HG03460 (cell line): ENCODE measurements around the gene MAP3K21.

Experiments
- ATAC-seq: cut with Tn5 transposase; IDR thresholded peaks from one replicate; pipeline ENCODE4 v1.9.1; 2021; ENCODE audit not compliant: unreplicated experiment

MAP3K21 gene

DNA sequence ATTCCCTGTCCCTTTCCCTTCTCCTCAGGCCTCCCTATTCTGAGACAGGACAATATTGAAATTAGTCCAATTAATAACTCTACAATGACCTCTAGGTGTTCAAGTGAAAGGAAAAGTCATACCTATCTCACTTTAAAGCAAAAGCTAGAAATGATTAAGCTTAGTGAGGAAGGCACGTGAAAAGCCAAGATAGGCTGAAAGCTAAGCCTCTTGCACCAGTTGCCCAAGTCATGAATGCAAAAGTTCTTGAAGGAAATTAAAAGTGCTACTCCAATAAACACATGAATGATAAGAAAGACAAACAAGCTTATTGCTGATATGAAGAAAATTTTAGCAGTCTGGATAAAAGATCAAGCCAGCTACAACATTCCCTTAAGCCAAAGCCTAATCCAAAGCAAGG, 3.8 kb upstream of the MAP3K21 start:
- no peak for ATAC-seq

DNA sequence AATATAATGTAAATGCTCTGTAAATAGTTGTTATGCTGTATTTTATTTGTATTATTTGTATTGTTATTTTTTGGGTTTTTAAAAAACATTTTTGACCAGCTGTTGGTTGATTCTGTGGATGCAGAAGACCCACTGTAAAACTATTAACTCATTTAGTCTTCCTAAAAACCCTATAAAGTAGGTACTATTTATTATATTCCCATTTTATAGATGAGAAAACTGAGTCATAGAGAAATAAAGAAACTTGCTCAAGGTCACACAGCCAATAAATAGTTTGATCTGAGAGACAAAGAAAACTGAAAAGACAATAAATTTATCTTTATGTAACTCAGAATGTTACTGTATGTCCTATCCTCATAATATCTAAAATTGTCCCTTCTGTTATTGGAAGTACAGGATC, 1.2 kb upstream of the MAP3K21 start:
- no peak for ATAC-seq

DNA sequence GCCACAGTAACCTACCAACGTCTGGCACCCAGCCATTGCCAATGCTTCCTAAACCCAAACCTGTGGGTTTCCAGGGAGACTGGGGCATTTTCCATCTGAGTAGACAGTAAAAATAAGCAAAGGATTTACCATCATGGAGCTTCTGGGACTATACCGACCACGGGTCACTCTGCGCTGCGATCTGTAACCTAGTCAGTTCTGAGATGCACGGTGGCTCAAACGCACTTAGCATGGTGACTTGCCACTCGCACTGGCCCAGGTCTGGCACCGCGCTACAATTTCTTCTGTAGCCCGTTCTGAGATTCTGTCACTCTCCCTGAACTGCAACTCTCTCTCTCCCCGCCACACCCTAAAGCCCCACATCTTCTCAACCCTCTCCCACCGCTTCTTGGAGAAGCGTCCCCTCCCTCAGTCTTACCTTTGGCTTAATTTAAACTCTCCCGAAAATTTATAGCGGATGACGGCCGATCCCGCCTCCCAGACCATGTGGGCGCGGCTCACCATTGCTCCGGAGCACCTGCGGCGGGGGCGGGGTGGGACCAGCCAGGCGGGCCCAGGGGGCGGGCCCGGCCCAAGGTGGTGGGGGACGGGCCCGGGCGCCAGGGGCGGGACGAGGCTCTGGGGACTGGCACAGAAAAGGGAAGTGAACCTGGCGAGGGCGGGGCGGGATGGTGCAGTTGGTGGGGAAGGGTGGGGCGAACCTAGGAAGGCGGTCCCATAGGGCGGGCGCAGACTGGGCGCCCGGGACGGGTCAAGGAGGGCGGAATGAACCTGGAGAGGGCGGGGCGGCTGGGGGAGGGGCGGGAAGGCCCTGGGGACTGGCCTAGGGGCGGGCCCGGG, 493 bp upstream of the MAP3K21 start:
- peak; percentile 93 for ATAC-seq

DNA sequence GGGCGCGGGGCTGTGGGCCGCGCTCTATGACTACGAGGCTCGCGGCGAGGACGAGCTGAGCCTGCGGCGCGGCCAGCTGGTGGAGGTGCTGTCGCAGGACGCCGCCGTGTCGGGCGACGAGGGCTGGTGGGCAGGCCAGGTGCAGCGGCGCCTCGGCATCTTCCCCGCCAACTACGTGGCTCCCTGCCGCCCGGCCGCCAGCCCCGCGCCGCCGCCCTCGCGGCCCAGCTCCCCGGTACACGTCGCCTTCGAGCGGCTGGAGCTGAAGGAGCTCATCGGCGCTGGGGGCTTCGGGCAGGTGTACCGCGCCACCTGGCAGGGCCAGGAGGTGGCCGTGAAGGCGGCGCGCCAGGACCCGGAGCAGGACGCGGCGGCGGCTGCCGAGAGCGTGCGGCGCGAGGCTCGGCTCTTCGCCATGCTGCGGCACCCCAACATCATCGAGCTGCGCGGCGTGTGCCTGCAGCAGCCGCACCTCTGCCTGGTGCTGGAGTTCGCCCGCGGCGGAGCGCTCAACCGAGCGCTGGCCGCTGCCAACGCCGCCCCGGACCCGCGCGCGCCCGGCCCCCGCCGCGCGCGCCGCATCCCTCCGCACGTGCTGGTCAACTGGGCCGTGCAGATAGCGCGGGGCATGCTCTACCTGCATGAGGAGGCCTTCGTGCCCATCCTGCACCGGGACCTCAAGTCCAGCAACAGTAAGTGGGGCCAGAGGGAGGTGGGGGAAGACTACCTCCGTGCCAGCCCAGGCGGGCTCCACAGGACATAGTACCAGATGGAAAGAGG, 808 bp downstream of the MAP3K21 start:
- ATAC-seq, result peak; percentile 21

DNA sequence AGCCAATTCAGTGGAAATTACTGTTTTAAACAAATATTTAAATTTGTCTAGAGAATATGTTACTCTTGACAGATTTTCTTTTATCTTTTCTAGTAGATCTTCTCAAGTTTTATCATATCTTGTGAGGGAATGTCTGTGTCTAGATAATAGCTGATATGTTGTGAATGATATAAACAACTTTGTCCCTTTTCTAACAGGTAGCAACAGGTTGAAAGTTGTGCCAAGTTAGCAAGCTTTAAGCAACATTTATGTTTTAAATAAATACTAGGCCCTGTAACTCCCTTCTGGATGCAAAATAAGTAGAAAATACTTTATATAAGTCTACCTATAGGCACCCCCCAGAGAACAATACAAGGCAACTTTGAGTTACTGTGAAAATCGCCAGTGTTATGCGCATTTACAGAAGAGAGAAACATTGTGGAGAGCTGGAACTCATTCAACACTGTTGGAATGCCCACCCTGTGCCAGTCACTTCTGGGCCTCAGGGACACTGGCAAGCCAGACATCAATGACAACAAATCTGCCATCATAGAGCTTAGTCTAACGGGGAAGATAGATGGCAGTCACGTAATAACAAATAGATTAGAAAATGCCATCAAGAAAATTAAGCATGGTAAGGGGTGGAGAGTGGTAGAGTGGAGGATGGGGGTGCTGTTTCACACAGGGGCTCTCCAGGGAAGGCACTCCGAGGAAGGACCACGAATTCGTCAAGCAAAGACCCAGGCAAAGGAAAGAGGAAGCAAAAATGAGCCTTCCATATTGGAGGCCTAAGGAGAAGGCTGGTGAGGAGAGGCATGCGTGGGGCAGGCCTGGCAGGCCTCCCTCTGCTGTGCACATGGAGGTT, 4.4 kb downstream of the MAP3K21 start:
- no peak for ATAC-seq

DNA sequence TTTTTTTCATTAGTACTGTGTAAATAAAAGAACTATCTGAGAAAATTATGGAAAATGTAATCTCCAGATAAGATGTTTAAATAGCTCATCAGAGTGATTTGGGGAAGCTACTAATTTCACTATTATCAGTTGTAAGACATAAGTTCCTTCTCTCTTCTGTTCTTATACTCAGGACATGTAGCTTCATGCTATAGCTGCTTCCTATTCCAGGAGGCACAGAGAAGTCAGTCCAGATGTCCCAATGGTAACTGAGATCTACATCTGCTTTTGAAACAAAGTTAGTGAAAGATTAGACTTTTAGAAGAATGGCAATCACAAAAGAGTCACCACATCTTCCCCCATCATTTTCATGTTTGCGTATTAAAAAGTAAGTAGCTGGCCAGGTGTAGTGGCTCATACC, 5.6 kb downstream of the MAP3K21 start:
- ATAC-seq, result no peak

DNA sequence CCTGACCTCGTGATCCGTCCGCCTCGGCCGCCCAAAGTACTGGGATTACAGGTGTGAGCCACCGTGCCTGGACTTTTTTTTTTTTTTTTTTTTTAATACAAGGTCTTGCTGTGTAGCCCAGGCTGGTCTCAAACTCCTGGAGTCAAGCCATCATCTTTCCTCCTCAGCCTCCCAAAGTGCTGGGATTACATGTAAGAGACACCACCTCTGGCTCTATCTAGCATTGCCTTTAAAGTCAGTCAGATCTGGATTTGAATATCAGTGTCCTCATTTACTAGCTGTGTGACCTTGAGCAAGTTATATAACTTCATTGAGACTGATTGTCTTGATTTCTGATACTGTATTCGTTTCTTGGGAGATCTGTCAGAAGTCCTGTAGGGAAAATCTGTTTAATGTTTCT, 6.6 kb downstream of the MAP3K21 start:
- ATAC-seq, result no peak

DNA sequence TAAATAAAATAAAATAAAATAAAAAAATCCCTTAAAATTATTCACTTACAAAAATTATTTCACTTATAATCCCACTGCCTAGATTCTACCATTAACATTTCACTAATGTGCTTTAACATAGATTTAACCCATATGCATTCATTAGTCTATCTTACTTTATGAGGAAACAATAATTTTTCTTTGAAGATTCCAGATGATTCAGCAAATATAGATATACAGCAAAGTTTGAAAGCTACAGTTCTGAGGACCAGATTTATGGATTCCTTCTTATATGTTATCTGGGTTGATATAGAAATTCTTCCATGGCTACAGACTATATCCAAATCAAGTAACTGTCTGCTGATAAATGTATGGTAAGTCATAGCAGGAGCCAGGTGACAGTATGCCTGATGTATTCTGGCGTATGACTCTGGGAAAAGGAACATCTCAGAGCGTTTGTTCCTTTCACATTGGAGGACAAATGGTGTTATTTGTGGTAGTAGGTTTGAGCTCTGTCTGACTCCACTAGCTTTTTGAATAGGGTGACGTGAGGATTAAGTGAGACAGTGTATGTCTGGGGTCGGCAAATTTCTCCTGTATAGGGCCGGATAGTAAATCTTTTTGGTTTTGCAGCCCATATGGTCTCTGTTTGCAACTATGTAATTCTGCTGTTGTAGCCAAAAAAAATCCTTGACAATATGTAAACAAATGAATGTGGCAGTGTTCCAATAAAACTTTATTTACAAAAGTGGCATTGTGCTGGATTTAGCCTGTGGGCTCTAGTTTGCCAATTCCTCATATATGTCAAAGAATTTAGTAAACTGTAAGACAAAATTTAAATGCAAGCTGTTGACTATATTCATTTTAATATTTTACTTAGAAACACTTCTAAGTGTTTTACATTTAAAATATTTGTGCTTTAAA, 9.3 kb downstream of the MAP3K21 start:
- no peak for ATAC-seq

DNA sequence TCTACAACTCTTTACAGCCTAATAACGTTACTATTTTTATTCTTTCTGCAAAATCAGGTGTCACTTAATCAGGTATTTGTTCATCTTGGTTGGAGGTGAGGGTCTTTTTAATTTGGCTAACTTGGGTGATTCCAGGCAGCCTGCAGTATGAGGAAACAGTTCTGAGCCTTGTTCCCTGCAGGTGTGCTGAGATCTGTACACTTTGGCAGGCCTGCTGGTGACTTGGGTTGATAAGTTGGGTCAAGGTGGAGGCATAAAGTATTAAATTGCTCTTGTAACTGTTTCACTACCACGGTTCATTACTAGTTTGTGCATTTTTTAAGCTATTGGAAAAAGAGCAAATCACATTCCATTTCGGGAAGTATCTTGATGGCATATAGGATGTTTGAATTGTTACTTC, 10.0 kb downstream of the MAP3K21 start:
- no peak for ATAC-seq

DNA sequence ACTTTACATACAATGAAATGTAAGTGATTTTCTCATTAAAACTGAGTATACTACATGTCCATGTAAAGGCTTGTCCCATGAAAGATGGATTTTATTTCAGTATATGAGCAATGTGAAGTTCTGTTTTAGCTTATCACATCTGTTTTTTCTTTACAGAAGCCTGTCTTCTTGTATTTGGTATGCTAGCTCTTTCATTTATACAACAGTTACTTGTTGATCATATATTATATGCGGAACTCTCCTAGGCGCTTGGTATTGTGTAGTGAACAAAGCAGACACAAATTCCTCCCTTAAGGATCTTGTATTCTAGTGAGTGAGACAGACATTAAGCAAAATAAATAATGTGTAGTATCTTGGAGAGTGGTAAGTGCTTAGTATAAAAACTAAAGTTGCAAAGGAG, 10.6 kb downstream of the MAP3K21 start:
- no peak for ATAC-seq

DNA sequence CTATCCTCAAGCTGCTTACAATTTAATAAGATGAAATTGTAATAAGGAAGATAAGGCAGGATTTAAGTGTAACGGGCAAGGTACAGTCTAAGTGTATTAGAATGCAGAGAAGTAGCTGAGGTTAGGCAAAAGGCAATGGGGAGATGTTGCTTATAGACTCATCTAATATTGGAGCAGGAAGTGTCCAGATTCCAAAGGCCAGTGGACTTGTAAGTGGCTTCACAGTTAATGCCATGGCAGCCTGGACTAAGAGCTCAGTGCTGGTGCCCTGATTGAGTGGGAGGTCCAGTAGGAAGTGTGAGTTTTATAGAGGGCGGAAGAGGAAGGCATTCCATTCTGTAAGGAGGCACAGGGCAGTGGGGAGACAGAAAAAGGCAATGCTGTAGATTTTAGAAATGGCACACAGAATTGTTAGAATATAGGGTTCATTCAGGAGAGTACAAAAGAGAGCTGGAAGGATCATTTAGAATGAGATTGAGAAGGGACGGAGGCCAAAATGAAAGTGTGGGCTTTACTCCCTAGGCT, 12.6 kb downstream of the MAP3K21 start:
- no peak for ATAC-seq

DNA sequence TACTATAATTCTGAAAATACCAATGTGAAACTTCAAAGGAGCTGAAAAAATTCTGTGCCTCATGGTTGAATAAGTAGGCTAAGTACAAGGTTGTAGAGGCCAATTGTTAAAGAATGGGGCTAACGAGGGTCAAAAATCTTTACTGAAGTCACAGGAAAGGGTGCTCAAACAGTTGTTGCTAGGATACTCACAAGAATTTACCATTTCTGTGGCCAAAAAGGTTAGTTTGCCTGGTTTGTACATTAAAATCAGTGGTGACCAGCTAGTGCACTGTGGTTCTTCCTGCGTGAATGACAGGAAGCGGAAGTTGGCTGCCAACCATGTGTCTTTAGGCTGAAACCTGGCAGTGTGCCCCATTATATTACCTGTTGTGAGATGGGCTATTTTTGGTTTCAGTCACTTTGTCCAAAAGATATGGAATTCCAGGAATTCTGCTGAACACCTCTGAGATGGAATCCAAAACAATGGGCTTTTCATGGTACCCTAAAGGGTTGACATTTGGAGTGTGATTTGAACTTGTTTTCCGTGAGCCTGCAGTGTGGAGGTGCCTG, 13.5 kb downstream of the MAP3K21 start:
- no peak for ATAC-seq

DNA sequence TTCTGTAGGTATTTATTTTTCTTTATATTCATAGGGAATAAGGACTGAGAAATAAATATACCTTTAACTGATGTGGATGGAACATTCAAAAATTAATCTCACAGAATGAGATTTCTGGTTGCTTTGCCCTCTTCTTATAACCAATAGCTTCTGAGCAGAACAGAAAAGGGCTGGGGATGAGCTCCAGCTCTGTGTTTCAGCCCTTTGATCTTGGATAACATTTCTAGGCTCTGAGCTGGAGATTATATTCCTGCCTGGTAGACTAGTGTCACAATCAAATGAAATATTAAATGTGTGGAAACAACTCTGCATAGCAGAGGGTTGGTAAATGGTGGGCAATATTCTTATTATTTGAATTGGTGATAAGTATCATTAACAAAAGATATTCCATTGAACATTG, 14.6 kb downstream of the MAP3K21 start:
- no peak for ATAC-seq

DNA sequence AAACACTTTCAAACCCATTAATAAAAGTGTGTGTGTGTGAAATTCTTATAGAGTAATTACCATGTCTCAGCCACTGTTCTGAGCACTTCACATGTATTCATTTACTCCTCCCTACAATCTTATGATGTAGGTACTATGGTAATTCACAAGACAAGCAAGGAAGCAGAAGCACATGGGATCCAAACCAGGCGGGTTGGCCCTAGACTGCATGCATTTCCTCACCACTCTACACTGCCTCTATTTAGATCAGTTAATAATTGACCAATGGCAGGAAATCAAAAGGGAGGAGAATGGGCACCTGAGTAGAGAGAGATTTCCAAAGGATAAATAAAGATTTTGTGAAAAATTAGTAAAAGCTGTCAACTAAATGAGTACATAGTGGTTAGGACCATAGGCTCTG, 15.7 kb downstream of the MAP3K21 start:
- no peak for ATAC-seq

DNA sequence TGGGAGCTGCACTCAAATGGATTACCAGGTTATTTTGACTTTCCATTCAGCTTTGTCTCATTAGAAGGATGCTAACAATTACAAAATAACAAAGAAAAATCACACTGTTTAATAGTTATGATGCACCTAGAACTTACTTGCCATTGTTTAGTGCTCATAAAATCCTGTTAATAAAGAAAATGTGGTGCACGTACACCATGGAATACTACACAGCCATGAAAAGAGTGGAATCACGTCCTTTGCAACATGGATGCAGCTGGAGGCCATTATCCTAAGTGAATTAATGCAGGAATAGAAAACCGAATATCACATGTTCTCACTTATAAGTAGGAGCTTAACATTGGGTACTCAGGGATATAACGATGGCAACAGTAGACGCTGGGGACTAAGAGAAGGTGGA, 19.8 kb downstream of the MAP3K21 start:
- ATAC-seq, result no peak

DNA sequence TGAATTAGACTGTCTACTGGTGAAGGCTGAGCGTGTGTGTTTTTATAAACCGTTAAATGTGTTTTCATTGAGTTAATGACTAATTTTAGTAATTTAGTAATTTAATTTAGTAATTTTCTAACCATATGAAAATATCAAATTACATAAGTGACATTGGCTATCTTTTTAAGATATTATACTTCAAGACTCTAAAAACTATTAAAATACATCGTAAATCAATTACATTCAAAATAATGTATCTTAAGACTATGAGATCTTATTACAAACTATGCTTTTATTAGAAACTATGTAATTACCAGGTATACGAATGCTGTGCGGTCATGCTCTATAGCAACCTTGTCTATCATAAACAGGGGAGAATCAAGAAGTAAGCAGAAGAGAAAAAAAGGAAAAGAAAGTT, 21.6 kb downstream of the MAP3K21 start:
- ATAC-seq, result no peak

DNA sequence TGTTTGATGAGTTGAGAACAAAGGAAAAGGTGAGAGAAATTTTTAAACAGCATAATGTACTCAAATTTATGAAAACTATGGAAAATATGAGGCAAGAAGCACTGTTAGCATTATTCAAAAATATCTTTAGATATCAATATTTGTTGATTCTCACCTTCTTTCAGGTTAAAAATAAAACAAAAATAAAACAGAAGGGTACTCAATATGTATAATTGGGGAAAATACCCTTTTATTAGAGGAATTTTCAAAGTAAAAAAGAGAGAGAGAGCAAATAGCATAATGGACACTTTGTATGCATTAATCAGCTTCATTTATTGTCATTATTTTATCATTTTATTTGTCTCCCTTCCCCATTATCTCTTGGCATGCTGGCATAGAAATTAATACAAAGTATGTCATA, 27.5 kb downstream of the MAP3K21 start:
- ATAC-seq, result no peak

DNA sequence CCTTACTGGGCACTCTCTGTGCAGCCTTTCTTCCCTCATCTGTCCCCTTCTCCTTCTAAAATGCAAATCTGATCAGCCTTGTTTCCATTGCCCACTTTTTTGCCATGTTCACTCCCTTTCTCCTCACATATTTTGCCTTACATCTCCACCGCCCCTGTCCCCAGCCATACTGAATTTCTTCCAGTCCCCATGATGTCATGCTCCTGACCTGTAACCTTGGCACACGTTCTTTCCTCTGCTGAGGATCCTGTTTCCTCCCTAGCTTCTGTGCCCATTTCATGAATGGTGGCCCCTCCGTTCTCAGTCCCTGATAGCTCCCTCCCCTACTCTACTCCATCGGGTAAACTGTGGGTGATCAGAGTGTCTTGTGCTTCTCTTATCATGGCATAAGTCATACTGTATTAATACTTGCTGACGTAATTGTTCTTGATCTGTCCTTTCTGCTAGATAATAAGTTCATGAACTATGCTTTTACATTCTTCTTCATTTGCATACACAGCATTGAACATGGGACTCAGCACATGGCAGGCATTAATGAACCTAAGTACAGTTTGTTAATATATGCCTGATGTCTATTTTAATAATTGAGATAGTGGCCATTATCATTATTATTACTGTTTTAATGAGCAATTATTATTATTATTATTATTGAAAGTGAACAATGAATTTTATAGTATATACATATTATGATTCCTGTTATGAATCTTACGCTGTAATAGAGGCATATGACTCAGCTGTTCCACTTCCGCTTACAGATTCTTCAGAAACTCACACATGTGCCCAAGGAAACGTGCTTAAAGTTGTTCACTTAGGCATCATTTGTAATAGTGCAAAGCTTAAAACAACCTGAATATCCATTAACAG, 28.5 kb downstream of the MAP3K21 start:
- no peak for ATAC-seq

DNA sequence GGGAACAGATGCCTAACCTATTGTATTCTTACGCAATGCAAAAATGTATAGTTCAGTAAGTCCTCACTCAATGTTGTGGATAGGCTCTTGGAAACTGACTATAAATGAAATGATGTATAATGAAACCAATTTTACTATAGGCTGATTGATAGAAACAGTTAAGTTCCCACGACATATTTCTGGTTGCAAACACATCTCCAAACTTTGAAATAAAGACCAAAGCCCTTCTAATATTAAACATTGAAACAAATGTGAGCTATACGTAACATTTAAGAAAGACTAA, 29.1 kb downstream of the MAP3K21 start:
- ATAC-seq, result no peak
